HFFc6 (cell line): ENCODE results near the gene TRIAP1. TPM values are rescaled to one million over a fixed set of nuclear protein-coding genes. Genes with fewer than 3 reads are reported as not detected.

Experiments
- DNase-seq: peaks from one replicate; pipeline ENCODE4 v3.0.0-alpha.2; 2018
- H3K27ac Mint-ChIP-seq: 2 replicates; pipeline ENCODE4 v1.8.0; 2020; ENCODE audit warnings: mild to moderate bottlenecking, mixed read lengths
- H3K27me3 Mint-ChIP-seq: 2 replicates; pipeline ENCODE4 v1.8.0; 2021; ENCODE audit warnings: mild to moderate bottlenecking, moderate library complexity, mixed read lengths; ENCODE audit not compliant: insufficient read depth
- H3K36me3 Mint-ChIP-seq: 2 replicates; pipeline ENCODE4 v1.8.0; 2021; ENCODE audit warnings: low read depth, mixed read lengths
- H3K4me1 Mint-ChIP-seq: 2 replicates; pipeline ENCODE4 v1.8.0; 2020; ENCODE audit warnings: low read depth, mixed read lengths
- H3K4me3 Mint-ChIP-seq: 2 replicates; pipeline ENCODE4 v1.8.0; 2020; ENCODE audit warnings: mild to moderate bottlenecking, moderate library complexity, mixed read lengths
- H3K9me3 Mint-ChIP-seq: 2 replicates; pipeline ENCODE4 v1.8.0; 2020; ENCODE audit warnings: mild to moderate bottlenecking, mixed read lengths
- total RNA-seq, 6 experiments: library from RNA; stranded (reverse); fragmentation: NEBNext Ultra II Directional; extraction: Animal tissue kit (Norgen Biotek cat#: 25700); gene quantifications; 2 replicates in 1 of 6; 3 replicates in 5 of 6; pipeline ENCODE4 v1.2.3, GENCODE V29; 2021
- TF ChIP-seq, protein P1 (sequence below): fragments of 200-600 bp; sonication (generic); IDR thresholded peaks from 2 replicates; pipeline ENCODE4 v1.5.0; 2021; ENCODE audit warnings: antibody characterized with exemption, mild to moderate bottlenecking

Gene TRIAP1
- total RNA-seq, 6 experiments from 2014 or later, result 37.9 to 49.0 (median 41.6) TPM

DNA sequence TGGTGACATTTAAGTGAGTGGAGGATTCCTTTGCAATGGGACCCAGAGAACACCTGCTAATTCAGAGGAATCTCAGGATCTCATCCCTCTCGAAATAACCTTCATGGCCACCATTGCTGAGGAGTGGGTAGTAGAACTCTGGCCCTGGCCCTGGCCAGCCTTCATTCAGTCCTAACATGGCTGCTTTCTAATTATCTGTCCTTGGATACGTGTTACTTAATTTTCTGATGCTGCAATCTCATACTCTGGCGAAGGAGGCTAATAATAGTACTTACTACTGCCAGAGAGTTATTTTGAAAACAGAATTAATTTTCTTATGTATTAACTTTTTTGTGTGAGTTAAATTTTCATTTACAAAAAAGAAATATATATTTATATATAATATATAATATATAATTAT, 20.4 kb downstream of the TRIAP1 start:
- Mint-ChIP-seq H3K36me3 (no peaks in the 10 kb centered on the region), H3K4me1 (no peaks in the 10 kb centered on the region), H3K27me3 (peaks cover 17% of the 10 kb centered on the region), H3K4me3 (no peak overlapping the region), H3K27ac (no peak overlapping the region), H3K9me3 (no peaks in the 10 kb centered on the region)
- TF ChIP-seq, protein P1, sequence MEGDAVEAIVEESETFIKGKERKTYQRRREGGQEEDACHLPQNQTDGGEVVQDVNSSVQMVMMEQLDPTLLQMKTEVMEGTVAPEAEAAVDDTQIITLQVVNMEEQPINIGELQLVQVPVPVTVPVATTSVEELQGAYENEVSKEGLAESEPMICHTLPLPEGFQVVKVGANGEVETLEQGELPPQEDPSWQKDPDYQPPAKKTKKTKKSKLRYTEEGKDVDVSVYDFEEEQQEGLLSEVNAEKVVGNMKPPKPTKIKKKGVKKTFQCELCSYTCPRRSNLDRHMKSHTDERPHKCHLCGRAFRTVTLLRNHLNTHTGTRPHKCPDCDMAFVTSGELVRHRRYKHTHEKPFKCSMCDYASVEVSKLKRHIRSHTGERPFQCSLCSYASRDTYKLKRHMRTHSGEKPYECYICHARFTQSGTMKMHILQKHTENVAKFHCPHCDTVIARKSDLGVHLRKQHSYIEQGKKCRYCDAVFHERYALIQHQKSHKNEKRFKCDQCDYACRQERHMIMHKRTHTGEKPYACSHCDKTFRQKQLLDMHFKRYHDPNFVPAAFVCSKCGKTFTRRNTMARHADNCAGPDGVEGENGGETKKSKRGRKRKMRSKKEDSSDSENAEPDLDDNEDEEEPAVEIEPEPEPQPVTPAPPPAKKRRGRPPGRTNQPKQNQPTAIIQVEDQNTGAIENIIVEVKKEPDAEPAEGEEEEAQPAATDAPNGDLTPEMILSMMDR, result no peak
- no peak for DNase-seq

DNA sequence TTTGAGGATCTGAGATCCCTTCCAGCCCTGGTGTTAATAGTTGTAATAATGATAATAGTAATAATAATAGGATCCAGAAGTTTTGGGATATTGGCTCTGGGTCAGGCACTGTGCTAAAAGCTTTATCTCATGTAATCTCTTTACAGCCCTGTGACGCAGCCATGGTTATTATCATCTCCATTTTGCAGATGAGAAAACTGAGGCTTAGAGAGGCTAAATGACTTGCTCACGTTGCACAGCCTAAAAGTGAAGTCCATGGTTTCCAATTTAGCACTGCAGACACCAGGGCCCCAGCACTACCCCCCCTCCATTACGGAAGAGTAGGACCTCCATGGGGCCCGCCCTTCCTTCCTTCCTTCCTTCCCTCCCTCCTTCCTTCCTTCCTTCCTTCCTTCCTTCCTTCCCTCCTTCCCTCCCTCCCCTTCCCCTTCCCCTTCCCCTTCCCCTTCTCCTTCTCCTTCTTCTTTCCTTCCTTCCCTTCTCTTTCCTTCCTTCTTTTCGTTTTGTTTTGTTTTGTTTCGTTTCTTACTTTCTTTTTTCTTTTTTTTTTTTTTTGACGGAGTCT, 23.2 kb downstream of the TRIAP1 start:
- H3K27me3 Mint-ChIP-seq, result peaks cover 18% of the 10 kb centered on the region
- H3K4me1 Mint-ChIP-seq, result no peaks in the 10 kb centered on the region
- H3K36me3 Mint-ChIP-seq, result no peaks in the 10 kb centered on the region
- no peaks in the 10 kb centered on the region for H3K9me3 Mint-ChIP-seq
- H3K4me3 Mint-ChIP-seq, result no peak overlapping the region
- H3K27ac Mint-ChIP-seq, result no peak overlapping the region
- DNase-seq, result no peak
- TF ChIP-seq, protein P1, result no peak

DNA sequence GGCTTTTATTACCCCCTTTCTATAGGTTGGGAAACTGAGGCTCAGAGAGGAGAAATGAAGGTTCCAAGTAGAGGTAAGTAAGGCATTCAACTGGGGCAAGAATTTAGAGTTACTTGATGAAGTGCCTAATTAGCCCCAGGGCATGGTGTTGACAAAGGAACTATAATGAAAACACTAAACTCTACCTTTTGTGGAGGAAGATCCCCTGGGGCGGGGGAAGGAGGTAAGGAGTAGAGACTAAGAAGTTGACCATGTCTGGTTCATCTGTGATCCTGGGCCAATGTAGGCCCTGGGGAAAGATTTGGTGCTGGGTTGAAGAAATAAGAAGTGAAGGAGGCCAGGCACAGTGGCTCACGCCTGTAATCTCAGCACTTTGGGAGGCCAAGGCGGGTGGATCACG, 24.5 kb downstream of the TRIAP1 start:
- H3K4me3 Mint-ChIP-seq, result no peak overlapping the region
- H3K27ac Mint-ChIP-seq, result no peak overlapping the region
- no peaks in the 10 kb centered on the region for H3K4me1 Mint-ChIP-seq
- DNase-seq, result no peak
- H3K27me3 Mint-ChIP-seq, result peaks cover 17% of the 10 kb centered on the region
- no peaks in the 10 kb centered on the region for H3K36me3 Mint-ChIP-seq
- H3K9me3 Mint-ChIP-seq, result no peaks in the 10 kb centered on the region
- TF ChIP-seq, protein P1, result no peak

DNA sequence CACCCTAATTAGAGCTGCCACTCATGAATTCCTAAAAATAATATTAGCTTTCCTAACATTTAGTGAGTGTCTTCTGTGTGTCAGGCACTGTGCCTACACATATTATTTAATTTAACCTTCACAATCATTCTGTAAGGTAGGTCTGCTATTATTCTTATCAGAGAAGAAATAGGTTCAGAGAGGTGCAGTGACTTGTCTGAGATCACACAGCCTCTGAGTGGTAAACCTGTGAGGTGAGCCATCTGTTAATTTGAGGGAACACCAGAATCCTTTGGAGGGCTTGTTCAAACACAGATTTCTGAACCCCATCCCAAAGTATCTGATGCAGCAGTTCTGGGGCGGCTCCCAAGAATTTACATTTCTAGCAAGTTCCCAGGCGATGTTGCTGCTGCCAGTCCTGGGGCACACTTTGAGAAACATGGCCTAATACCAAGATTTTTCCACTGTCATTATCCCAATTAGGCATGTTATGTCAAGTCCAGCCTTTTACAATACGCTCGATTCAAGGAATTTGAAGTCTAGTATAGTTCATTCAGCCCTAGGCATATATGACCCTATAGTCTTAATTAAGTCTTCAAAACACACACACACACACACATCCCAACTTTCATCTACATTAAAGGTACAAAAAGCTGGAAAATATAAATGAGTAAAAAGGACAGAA, 28.1 kb downstream of the TRIAP1 start:
- no peak for DNase-seq
- Mint-ChIP-seq H3K36me3 (no peaks in the 10 kb centered on the region), H3K9me3 (no peaks in the 10 kb centered on the region), H3K27ac (no peak overlapping the region), H3K4me1 (no peaks in the 10 kb centered on the region), H3K27me3 (peaks cover 18% of the 10 kb centered on the region), H3K4me3 (no peak overlapping the region)
- TF ChIP-seq, protein P1, result no peak

DNA sequence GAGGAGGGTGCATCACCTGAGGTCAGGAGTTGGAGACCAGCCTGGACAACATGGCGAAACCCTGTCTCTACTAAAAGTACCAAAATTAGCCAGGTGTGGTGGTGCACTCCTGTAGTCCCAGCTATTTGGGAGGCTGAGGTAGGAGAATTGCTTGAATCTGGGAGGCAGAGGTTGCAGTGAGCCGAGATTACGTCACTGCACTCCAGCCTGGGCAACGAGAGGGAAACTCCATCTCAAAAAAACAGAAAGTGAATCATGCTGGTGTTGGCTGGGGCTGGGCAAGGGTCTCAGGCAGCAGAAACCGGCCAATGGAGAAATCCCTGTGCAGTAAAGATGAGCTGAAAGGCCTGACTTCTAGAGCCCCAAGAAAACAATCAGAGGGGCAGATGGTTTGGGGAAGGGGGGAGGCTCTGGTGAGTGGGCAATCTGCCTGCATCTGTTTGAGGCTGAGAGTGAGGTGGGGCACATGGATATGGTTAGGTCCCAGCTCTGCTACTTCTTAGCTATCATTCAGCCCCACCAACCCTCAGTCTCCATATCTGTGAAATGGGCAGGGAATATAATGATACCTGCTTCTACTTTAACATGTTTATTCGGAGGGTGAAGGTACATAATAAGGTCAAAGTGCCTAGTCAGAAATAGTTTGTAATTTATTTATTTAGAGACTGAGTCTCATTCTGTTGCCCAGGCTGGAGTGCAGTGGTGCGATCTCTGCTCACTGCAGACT, 29.5 kb downstream of the TRIAP1 start:
- Mint-ChIP-seq H3K27me3 (peaks cover 18% of the 10 kb centered on the region), H3K9me3 (no peaks in the 10 kb centered on the region), H3K27ac (no peak overlapping the region), H3K36me3 (no peaks in the 10 kb centered on the region), H3K4me1 (no peaks in the 10 kb centered on the region), H3K4me3 (no peak overlapping the region)
- TF ChIP-seq, protein P1, result no peak
- no peak for DNase-seq
